Measurements from ENCODE around the gene PPP1R12B.
A peak's percentile ranks its signal among the peaks of the same experiment; 100 is the strongest.
"Not testable (repeated sequence)": the region's sequence is repeated elsewhere in the genome, so short reads cannot be mapped to it uniquely, and the experiment has no call there.

Gene PPP1R12B

GRCh38 chr1:202630541-202630940 is 282.0 kb downstream of the PPP1R12B start:
- DNase-seq (ENCODE audit: low read depth), result no peak

- DNase-seq (ENCODE audit: low read depth), result no peak
These were observed 282.8 kb downstream of the PPP1R12B start for GRCh38 chr1:202631076-202631923.

- no peak for DNase-seq (ENCODE audit: low read depth)
These were observed 283.7 kb downstream of the PPP1R12B start for GRCh38 chr1:202632241-202632640.

- DNase-seq (ENCODE audit: low read depth), result not testable (repeated sequence)
These were observed 287.7 kb downstream of the PPP1R12B start for GRCh38 chr1:202636171-202636570.

GRCh38 chr1:202637321-202638018 is 289.0 kb downstream of the PPP1R12B start:
- not testable (repeated sequence) for DNase-seq (ENCODE audit: low read depth)

GRCh38 chr1:202638019-202638700 is 289.7 kb downstream of the PPP1R12B start:
- no peak for DNase-seq (ENCODE audit: low read depth)

GRCh38 chr1:202638701-202639305 is 290.3 kb downstream of the PPP1R12B start:
- DNase-seq (ENCODE audit: low read depth), result not testable (repeated sequence)

GRCh38 chr1:202639500-202639899 is 291.0 kb downstream of the PPP1R12B start:
- peak; percentile 85 for DNase-seq (ENCODE audit: low read depth)

GRCh38 chr1:202642212-202642611 is 293.7 kb downstream of the PPP1R12B start:
- DNase-seq (ENCODE audit: low read depth), result no peak
